Activated T-helper 9 cell treated with anti-CD3 and anti-CD28 coated beads, Interleukin-2, amount 50 U/mL, for 16 hours (primary cell): Measurements from ENCODE around the gene GPR63.

Source experiments
- DNase-seq: peaks from one replicate; pipeline ENCODE4 v3.0.0-alpha.2; 2020; ENCODE audit warnings: low read depth

The GPR63 gene

DNA sequence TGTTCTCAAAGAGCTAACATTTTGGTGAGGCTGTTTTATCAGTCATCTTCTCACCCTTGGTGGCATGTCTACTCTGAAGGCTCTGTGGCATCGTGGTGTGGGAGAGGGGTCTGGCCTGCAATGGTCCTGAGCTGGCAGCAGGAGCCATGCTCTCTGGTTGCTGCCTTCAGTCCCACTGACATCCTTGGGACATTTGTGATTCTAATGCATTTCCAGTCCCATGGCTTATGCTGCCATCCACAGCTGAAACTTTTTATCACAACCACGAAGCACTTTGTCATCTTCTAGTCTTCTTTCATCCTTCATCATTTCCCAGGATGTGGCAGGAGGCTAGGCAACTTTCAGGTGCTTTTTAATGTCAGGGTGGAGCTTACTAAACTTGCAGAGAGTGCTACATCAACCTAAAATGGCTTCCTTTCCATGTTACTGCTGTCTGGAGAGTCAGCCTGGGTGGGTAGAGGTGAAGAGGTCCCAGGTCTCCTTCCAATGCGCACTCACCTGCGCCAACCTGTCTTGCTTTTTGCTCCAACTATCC is 77.1 kb downstream of the GPR63 start:
- no peak for DNase-seq

DNA sequence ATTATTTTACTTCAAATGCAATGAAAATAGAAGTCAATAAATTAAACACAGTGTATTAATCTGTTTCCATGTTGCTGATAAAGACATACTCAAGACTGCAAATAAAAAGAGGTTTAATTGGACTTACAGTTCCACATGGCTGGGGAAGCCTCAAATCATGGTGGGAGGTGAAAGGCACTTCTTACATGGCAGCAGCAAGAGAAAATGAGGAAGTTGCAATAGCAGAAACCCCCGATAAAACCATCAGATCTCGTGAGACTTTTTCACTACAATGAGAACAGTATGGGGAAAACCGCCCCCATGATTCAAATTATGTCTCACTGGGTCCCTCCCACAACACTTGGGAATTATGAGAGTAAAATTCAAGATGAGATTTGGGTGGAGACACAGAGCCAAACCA is 82.2 kb downstream of the GPR63 start:
- no peak for DNase-seq

DNA sequence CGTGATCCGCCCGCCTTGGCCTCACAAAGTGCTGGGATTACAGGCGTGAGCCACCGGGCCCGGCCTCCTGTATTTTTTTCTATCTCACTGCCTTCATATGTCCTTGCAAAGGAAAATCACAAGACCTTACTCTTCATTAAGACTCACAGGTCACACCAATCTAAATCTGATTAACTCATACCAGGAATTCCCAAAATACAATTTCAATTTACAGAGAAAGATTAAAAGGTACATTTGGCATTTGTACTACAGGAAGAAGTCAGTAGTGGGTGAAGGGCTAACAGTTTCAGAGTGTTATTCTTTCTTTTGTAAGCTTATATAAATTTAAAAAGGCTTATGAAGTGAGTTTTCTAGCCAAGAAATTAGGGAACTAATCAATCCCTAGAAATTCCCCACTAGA is 87.4 kb downstream of the GPR63 start:
- no peak for DNase-seq
